Endometrial microvascular endothelial cells (primary cell): Measurements from ENCODE around the gene CA5A. TPM values are rescaled to one million over a fixed set of nuclear protein-coding genes. Genes with fewer than 3 reads are reported as not detected.

ENCODE experiments used
- in situ Hi-C: cut with HindIII; loops from 2 replicates; pipeline ENCODE4 v1.10.0; 2017; ENCODE audit warnings: low sequenced_read_pairs, low pct_unique_long_range_greater_than_20kb; ENCODE audit errors: inconsistent ontology term
- total RNA-seq: library from RNA; depleted of rRNA; stranded (reverse); fragments of >200 nt; gene quantifications from one replicate; pipeline ENCODE4 v1.2.3, GENCODE V29; 2015; ENCODE audit errors: inconsistent ontology term

The CA5A gene
- total RNA-seq, 1 donor from 2014 or later, result not detected

- in situ Hi-C loops, result no loop called here
Measured at GRCh38 chr16:87965417-87965816, 29.1 kb upstream of the CA5A start.

GRCh38 chr16:87964049-87964659 is 27.8 kb upstream of the CA5A start:
- in situ Hi-C loops, result no loop called here

DNA sequence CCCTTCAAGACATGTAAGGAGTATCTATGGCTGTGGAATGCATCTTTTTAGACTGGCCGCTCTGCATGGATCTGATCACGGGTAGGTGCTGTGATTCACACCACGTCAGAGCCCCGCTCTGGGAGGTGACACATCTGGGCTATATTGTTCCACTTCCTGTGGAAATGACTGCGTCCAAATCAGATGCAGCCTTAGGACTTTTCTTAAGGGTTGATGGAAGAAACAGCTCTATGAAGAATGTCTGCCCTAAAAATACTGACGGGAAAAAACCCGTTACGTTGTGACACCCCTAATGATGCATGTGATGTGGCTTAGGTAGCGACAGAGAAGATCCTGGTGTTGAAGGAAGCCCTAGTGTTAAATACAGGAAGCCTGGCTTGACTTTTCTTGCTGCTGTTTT is 27.1 kb upstream of the CA5A start:
- in situ Hi-C loops, result no loop called here

GRCh38 chr16:87961623-87962022 is 25.3 kb upstream of the CA5A start:
- in situ Hi-C loops, result no loop called here

DNA sequence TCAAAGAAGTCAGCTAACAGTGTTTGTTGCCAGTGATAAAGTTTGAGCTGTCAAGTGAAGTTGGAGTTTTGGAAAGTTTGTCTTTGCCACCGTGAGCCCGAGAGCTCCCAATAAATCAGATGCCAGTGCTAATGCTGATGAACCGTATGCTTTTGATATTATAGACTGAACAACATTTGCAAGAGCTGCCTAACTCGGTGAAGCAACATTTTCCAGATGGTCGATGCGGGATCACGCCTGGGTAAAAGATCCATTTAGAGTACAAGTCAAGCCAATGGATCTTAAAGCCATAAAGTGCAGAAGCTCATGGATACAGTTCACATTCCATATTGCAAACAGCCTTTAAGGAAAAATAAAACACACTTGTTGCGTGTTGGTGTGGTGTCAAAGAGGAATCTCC is 24.5 kb upstream of the CA5A start:
- in situ Hi-C loops, result no loop called here

DNA sequence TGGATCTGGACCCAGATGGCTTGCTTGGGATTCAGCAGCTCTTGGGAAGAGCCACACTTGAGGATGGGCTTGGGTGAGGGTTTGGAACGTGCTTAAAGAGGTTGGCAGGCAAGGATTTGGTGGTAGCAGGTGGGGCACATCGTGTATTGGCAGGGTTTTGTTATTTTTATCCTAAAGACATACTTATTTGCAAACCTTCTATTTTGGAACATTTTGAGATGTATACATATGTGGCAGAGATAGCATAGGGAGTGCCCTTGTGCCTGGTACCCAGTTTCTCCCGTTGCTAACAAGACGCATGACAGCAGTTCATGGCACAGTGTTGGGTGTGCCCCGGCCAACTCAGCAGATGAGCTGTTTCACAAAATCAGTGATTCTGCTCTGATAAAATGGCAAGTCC is 24.0 kb upstream of the CA5A start:
- in situ Hi-C loops, result no loop called here

DNA sequence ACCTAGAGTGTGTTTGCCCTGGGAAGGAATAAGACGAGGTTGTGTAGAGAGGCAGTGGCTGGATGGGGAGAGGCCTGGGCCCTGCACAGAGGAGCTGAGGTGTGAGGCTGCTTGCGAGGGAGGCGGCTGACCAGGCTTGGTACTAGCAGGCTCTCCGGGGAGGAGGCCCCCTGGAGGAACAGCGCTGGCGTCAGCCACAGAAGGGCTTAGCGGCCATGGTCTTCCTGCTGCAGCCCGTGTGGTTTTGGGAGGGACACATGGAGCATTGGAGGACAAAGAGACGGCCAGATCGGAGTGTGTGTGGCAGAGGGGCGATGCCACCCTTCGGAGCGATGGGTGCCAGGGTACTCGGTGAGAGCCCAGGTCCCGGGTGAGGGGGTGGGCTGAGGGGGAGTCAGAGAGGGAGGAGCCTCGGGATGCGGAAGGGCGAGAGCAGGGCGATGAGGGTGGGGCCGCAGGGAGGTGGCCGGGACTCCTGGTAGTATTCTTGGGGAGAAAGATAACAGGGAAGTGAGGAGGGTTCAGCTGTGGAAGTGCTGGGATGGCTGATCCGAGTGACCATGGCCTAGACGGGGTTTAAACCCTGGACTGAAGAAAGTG is 23.2 kb upstream of the CA5A start:
- in situ Hi-C loops, result no loop called here

DNA sequence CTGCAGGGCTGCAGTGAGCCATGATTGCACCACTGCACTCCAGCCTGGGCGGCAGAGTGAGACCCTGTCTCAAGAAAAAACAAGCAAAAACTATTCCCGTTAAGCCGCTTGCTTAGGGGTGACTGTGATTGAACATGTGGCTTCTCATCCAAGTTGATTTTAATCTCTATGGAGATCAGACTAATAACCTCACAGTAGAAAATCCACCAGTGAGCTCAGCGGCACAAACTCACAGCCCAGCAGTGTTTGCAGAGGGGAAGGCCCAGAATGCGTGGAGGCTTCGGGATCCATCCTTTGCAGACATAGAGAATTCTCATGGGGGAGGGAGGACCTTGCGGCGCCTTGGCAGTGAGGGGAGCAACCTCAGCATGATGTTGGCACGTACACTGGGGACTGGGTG is 22.3 kb upstream of the CA5A start:
- in situ Hi-C loops, result no loop called here

- in situ Hi-C loops, result no loop called here
Measured at GRCh38 chr16:87957296-87958094, 21.2 kb upstream of the CA5A start.

- in situ Hi-C loops, result no loop called here
Measured at GRCh38 chr16:87956365-87957231, 20.3 kb upstream of the CA5A start.

GRCh38 chr16:87956098-87956364 is 19.7 kb upstream of the CA5A start:
- in situ Hi-C loops, result no loop called here

DNA sequence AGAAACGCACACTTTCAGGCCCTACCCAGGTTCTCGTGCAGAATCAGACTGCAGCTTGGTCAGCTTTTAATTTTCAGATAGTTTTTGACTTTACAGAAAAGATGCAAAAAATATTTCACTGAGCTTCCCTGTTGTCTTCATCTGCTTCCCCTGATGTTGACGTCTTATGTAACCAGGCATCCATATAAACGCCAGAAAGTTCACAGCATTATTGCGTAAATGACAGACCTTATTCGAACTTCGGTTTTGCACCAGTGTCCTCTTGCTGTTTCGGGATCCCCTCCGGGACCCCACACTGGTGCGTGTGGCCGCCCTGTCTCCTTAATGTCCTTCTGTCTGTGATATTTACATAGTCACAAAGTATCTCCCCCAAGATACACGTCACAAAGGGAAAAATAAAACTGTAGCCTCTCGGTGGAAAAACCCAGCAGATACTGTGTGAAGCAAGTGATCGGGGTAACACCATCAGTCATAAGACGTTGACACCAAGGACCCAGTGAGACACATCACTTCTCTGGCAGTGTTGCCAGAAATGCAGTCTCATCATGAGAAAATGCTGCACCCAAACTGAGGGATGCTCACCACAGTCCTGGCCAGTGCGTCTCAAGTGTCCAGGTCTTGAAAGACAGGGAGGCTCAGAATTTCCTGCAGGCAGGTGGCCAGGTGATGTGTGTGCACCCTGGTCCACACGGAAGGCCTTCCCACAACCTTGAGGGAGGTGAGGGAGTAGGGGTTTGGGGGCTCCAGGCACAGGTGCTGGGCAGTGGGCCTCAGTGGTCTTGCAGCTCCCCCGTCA is 19.2 kb upstream of the CA5A start:
- in situ Hi-C loops, result no loop called here

- in situ Hi-C loops, result no loop called here
Measured at GRCh38 chr16:87954826-87955225, 18.5 kb upstream of the CA5A start.

- in situ Hi-C loops, result no loop called here
Measured at GRCh38 chr16:87954361-87954760, 18.0 kb upstream of the CA5A start.

DNA sequence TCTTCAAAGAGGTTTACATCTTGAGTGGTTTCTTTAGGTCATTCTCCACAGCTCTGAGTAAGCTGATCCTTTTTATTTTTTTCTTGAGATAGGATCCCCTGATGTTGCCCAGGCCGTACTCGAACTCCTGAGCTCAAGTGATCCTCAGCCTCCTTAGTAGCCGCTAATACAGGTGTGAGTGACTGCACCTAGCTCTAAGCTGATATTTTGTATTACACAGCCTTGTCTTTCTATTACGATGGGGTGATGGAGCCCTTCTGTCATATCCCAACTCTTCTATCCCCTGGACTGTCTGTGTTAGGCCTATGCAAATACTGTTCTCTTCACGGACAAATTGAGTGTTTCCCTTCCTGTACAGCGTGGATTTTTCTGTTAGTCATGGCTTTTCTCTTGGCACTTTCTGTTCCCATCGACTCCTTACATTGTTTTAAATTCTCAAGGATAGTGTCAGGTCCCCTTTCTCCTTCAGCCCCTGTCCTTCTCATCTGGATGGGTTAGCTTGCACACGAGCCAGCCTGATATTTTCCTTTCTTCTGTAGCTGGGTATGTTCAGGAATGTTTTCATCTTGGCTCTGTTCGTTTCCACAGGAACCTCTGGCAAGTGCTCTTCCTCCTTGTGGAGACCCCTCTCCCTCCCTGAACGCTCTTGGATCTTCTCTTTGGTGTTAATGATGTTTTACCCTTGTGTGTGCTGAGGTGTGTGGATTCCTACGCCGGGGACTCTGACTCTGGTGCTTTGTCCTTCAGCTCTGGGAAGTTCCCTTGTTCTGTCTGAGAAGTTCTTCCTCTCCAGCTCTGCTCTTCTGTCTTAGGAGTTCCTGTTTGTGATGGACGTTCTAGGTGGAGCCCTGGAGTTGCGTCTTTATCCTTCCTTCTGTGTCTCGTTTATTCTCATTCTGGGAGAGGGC is 17.2 kb upstream of the CA5A start:
- in situ Hi-C loops, result no loop called here

DNA sequence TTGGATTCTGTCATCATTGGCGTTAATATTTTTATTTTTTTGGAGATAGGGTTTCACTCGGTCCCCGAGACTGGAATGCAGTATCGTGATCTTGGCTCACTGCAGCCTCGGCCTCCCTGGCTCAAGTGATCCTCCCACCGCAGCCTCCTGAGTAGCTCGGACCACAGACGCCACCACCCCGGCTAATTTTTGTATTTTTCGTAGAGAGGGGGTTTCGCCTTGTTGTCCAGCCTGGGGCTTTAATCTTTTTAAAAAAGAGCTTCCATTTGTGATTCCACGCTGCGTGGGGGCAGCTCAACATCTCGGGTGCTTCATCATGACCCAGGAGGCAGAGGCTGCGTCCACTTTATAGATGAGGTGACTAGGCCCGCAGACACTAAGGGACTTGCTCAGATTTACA is 16.4 kb upstream of the CA5A start:
- in situ Hi-C loops, result no loop called here

GRCh38 chr16:87951552-87952538 is 15.5 kb upstream of the CA5A start:
- in situ Hi-C loops, result no loop called here
